Measurements from ENCODE around the gene YARS1.
A peak's percentile ranks its signal among the peaks of the same experiment; 100 is the strongest.

The YARS1 gene

DNA sequence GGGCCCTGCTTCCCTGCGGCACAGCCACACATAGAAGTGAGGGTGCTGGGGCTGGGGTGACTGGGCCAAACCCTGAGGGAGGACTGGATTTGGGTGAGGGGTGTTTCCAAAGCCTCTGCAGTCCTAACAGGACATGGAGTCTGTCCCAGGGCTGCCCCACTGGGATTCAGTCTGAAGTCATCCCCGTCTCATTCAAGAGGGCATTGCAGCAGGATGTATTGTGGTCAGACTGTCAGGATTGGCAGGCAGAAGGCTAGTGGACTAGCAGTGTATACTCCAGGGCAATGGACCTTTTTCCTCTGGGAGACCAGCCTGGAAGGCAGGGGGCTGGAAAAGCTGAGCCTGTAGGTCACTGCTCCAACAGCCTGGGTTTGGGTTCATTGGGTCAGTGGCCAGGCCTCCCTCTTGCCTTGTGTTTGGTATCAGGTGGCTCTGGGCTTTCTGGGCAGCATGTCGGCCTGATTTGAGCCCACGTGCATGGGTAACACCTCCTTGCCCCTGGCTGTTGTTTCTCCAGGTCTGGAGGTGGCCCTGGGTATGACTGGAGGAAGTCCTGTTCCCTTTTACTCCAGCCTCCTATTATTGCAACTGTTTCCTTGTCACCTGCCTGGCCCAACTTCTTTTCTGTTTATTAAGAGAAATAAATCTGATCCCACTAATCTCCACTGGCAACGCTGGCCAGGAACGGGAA lies 73.6 kb downstream of the YARS1 start:
- no peak overlapping the region for H3K4me2 ChIP-seq (ENCODE audit: low read length)
- H4K20me1 ChIP-seq (ENCODE audit: insufficient read depth, low read length): no peaks in the 10 kb centered on the region
- H3K36me3 ChIP-seq (replicated peaks; ENCODE audit: low read depth, low read length): no peaks in the 10 kb centered on the region
- no peaks in the 10 kb centered on the region for H3K27me3 ChIP-seq (ENCODE audit: low read depth, low read length)
- no peaks in the 10 kb centered on the region for H3K79me2 ChIP-seq (ENCODE audit: low read length)
- TF ChIP-seq EZH2phosphoT487 (IDR thresholded peaks at IDR 0.05; ENCODE audit: low read depth): no peak
- TF ChIP-seq, protein P1, sequence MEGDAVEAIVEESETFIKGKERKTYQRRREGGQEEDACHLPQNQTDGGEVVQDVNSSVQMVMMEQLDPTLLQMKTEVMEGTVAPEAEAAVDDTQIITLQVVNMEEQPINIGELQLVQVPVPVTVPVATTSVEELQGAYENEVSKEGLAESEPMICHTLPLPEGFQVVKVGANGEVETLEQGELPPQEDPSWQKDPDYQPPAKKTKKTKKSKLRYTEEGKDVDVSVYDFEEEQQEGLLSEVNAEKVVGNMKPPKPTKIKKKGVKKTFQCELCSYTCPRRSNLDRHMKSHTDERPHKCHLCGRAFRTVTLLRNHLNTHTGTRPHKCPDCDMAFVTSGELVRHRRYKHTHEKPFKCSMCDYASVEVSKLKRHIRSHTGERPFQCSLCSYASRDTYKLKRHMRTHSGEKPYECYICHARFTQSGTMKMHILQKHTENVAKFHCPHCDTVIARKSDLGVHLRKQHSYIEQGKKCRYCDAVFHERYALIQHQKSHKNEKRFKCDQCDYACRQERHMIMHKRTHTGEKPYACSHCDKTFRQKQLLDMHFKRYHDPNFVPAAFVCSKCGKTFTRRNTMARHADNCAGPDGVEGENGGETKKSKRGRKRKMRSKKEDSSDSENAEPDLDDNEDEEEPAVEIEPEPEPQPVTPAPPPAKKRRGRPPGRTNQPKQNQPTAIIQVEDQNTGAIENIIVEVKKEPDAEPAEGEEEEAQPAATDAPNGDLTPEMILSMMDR (IDR thresholded peaks at IDR 0.05; ENCODE audit: low read depth, low read length): no peak
- no peak overlapping the region for H2AFZ ChIP-seq (ENCODE audit: low read depth, low read length)
- no peak overlapping the region for H3K9ac ChIP-seq (ENCODE audit: low read length)
- no peak overlapping the region for H3K27ac ChIP-seq (ENCODE audit: low read length)
- H3K9me3 ChIP-seq (ENCODE audit: insufficient read depth, low read length): no peaks in the 10 kb centered on the region
- peaks cover 8% of the 10 kb centered on the region for H3K4me1 ChIP-seq (ENCODE audit: low read length)
- H3K4me3 ChIP-seq (ENCODE audit: low read length): no peak overlapping the region

DNA sequence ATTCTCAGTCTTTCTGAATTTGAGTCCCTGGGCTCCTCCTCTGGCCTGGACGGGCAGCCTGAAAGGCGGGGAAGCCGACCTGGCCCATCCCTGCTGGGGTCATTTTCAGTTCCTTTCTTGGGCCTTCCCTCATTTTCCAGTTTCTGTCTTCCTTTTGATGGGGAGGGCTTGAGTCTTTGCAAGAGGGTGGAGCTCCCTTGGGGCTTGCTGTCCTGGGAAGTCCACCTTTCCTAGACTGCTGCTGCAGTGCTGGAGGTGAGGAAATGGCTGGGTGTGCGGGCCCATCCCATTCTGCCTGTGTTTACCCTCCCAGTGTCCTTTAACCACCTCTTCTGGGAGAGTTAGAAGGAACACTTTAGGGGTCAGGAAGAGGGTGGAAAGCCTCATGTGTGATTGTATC lies 74.2 kb downstream of the YARS1 start:
- Histone ChIP-seq H3K27ac (ENCODE audit: low read length) (no peak overlapping the region), H3K9me3 (ENCODE audit: insufficient read depth, low read length) (no peaks in the 10 kb centered on the region), H3K27me3 (ENCODE audit: low read depth, low read length) (no peaks in the 10 kb centered on the region), H3K4me3 (ENCODE audit: low read length) (no peak overlapping the region), H3K4me1 (ENCODE audit: low read length) (peaks cover 8% of the 10 kb centered on the region), H3K9ac (ENCODE audit: low read length) (no peak overlapping the region), H2AFZ (ENCODE audit: low read depth, low read length) (no peak overlapping the region), H3K79me2 (ENCODE audit: low read length) (no peaks in the 10 kb centered on the region), H3K4me2 (ENCODE audit: low read length) (no peak overlapping the region), H4K20me1 (ENCODE audit: insufficient read depth, low read length) (no peaks in the 10 kb centered on the region), H3K36me3 (replicated peaks; ENCODE audit: low read depth, low read length) (no peaks in the 10 kb centered on the region)
- TF ChIP-seq EZH2phosphoT487 (IDR thresholded peaks at IDR 0.05; ENCODE audit: low read depth): no peak
- TF ChIP-seq, protein P1 (IDR thresholded peaks at IDR 0.05; ENCODE audit: low read depth, low read length): no peak

DNA sequence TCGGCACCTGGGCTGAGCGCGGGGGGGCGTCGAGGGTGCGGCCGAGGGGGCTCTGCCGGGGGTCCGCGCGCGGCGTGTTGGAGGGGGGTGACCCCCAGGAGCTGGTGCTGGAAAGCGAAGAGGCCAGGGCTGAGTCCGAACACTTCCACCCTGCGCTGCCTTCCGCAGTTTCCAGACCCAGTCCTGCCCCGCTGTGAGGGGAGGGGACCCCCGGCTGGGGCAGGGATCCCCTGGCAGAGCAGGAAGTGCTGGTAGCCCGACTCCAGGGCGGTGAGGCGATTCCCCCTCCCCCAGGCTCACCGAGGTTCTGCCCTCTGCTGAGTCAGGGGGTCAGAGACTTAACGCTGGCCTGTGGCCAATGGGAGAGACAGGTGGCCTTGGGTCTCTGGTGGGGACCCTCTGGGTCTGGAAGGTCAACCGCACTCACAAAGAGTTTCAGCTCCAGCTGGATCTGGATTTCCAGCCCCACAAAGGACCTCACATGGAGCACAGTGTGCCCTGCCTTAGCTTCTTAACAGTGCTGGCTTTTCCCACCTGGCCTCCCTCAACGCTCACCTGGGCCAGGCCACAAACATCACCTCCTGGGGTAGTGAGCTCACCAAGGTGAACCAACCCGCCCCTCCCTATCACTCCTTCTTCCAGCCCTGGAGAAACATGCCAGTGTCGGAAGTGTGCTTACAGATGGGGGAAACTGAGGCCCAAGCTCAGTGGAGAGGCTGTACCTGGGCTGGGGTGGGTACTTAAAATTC lies 74.8 kb downstream of the YARS1 start:
- Histone ChIP-seq H2AFZ (ENCODE audit: low read depth, low read length) (no peak overlapping the region), H3K4me1 (ENCODE audit: low read length) (peaks cover 8% of the 10 kb centered on the region), H3K27me3 (ENCODE audit: low read depth, low read length) (no peaks in the 10 kb centered on the region), H3K9ac (ENCODE audit: low read length) (no peak overlapping the region), H3K79me2 (ENCODE audit: low read length) (no peaks in the 10 kb centered on the region), H3K36me3 (replicated peaks; ENCODE audit: low read depth, low read length) (no peaks in the 10 kb centered on the region), H4K20me1 (ENCODE audit: insufficient read depth, low read length) (no peaks in the 10 kb centered on the region), H3K4me2 (ENCODE audit: low read length) (peak overlapping the region; percentile 20; the same call in 1 of the 2 replicates), H3K9me3 (ENCODE audit: insufficient read depth, low read length) (no peaks in the 10 kb centered on the region), H3K4me3 (ENCODE audit: low read length) (peak overlapping the region; percentile 40; the same call in 1 of the 2 replicates), H3K27ac (ENCODE audit: low read length) (no peak overlapping the region)
- TF ChIP-seq, protein P1 (IDR thresholded peaks at IDR 0.05; ENCODE audit: low read depth, low read length): no peak
- no peak for TF ChIP-seq EZH2phosphoT487 (IDR thresholded peaks at IDR 0.05; ENCODE audit: low read depth)

DNA sequence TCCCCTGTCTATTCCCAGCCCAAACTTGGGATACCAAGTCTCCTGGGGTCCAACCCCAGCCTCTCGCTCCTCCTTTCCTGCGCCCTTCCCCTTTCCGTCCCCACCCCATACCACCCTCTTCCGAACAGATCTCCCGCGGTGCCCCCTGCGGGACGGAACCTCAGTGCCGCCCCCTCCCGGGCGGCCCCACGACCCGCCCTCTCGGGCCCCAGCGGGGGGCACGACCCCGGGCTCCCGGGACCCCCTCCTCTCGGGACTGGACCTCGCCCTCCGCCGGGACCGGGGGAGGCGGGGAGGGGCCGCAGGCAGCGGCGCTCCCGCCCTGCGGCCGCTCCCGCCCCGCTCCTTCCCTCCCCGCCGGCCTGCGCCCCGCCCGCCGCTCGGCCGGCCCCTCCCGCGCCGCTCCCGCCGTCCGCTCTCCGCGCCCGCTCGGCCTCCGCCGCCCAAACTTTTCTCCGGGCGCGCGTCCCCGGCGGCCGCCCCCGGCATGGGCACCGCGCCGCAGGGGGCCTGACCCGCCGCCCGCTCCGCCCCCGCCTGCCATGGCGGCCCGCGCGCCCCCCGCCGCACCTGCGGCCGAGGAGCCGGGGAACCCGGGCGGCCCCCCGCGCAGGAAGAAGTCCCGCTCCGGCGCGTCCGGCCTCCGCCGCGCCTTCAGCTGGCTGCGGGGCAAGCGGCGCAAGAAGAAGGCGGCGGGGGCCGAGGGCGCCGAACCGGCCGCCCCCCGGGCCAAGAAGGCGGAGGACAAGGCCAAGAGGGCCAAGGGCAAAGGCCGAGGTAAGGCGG lies 75.6 kb downstream of the YARS1 start:
- Histone ChIP-seq H3K79me2 (ENCODE audit: low read length) (no peaks in the 10 kb centered on the region), H3K9me3 (ENCODE audit: insufficient read depth, low read length) (no peaks in the 10 kb centered on the region), H3K27ac (ENCODE audit: low read length) (no peak overlapping the region), H3K4me3 (ENCODE audit: low read length) (peak overlapping the region; percentile 68), H3K4me1 (ENCODE audit: low read length) (peaks cover 8% of the 10 kb centered on the region), H4K20me1 (ENCODE audit: insufficient read depth, low read length) (no peaks in the 10 kb centered on the region), H3K4me2 (ENCODE audit: low read length) (peak overlapping the region; percentile 53), H3K9ac (ENCODE audit: low read length) (no peak overlapping the region; the same call in 1 of the 2 replicates), H3K36me3 (replicated peaks; ENCODE audit: low read depth, low read length) (no peaks in the 10 kb centered on the region), H3K27me3 (ENCODE audit: low read depth, low read length) (no peaks in the 10 kb centered on the region), H2AFZ (ENCODE audit: low read depth, low read length) (no peak overlapping the region)
- no peak for TF ChIP-seq EZH2phosphoT487 (IDR thresholded peaks at IDR 0.05; ENCODE audit: low read depth)
- TF ChIP-seq, protein P1 (IDR thresholded peaks at IDR 0.05; ENCODE audit: low read depth, low read length): 0 out of 2 replicates have a peak, but pooled peaks have one; percentile 11

Measured in OCI-LY3 (cell line).